CD4-positive, alpha-beta T cell treated with Interleukin-10 for 1 hour (primary cell): ENCODE measurements around the gene RHO.
"Not testable (repeated sequence)": the region's sequence is repeated elsewhere in the genome, so short reads cannot be mapped to it uniquely, and the experiment has no call there.

Source experiments
- DNase-seq: peaks from one replicate; pipeline ENCODE4 v3.0.0-alpha.2; 2020

RHO gene

GRCh38 chr3:129528589-129529100, at the start of gene RHO:
Gene RHO (plus strand): TSS chr3:129528639. CDS start chr3:129528734, 95 bp downstream.
- no peak for DNase-seq

GRCh38 chr3:129481225-129481765, 47.1 kb upstream of the RHO start:
- not testable (repeated sequence) for DNase-seq

GRCh38 chr3:129481766-129482332, 46.6 kb upstream of the RHO start:
- DNase-seq, result peak; percentile 65

- DNase-seq, result no peak
These were observed 45.7 kb upstream of the RHO start for GRCh38 chr3:129482721-129483120.

DNA sequence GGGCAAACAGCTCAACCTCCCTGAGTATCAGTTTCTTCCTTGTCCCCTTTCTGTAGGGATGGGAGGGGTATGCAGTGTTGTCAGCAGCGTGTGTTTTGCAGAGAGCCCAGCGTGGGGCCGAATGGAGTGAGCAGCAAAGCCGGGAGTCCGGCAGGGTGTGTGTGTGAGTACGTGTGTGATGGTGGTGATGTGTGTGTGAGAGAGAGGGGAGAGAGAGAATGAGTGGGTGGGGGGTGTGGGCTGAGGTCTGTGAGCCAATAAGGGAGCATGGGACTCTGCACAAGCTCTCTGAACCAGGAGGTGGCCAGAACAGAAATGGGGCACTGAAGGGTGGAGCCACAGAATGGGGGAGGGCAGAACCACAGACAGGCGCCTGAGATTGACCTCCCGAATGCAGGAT, 44.6 kb upstream of the RHO start:
- no peak for DNase-seq

DNA sequence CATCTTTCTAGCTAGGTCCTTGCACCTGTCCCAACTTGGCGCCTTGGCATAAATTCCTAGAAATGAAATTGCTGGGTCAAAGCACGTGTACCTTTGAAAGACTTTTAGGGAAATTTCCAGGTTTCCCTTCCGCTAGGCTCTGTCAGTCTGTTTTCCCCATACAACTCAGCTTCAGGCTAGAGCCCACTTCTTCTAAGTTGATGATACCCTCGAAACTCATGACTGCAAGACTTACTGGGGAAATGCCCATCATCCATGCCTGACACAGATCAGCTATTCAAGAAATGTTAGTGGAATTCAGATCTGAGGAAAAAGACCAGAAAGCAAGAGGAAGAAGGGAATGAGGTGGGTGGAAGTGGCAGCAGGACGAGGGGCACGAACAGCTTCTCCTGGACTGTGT, 43.3 kb upstream of the RHO start:
- not testable (repeated sequence) for DNase-seq

GRCh38 chr3:129485721-129486663, 42.4 kb upstream of the RHO start:
- no peak for DNase-seq

- DNase-seq, result no peak
These were observed 41.8 kb upstream of the RHO start for GRCh38 chr3:129486664-129487035.

- DNase-seq, result no peak
These were observed 41.1 kb upstream of the RHO start for GRCh38 chr3:129487183-129487867.

GRCh38 chr3:129487868-129488335, 40.5 kb upstream of the RHO start:
- DNase-seq, result not testable (repeated sequence)

DNA sequence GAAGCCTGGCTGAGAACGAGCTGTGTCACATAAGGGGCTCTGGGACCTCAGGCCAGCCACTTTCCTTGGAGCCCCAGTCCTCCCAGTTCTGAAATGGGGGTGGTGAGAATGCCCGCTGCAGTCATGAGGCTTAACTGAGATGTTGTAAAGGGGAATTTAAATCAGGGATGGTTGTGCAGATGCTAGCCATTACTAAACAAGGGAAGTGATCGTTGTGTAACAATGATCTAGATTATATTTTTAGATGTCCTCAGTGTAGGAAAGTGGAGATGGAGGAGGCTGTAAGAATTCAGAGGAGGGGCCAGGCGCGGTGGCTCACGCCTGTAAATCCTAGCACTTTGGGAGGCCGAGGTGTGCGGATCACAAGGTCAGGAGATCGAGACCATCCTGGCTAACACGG, 39.2 kb upstream of the RHO start:
- not testable (repeated sequence) for DNase-seq

DNA sequence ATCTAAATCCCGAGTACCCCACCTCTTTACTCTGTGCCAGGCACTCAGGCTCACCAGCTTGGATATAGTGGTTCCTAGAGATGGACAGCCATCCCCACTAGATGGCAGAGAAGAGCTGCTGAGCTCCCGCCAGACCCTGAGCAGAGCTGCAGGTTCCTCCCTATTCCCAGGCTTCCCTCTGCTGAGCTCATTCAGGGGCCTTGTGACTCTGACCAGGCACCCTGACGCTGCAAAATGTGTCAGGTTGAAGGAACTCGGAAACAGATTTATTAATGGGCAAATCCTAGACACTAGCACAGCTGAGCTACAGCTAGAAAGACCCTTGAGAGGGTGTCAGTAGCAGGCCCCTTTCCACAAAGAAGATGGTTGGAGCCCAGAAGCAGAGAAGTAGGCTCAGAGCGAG, 38.2 kb upstream of the RHO start:
- peak; percentile 67 for DNase-seq

DNA sequence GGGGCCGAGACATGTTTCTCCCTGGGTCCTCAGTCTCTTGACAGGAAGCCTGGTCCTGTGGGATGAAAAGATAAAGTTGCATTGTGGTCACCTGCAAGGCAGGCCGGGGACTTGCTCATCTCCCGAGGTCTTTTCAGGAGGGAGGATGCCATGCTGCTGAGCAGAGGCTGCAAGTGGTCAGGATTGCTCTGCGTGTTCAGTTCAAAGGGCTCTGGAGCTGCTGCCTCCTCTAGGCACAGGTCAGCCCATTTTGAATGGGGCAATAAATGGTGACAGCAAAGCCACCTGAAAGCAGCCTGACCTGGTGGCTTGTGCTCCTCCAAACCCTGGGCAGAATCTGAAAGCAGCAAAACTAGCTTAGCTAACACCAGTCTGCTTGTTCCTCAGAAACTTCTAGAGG, 37.4 kb upstream of the RHO start:
- DNase-seq, result not testable (repeated sequence)

DNA sequence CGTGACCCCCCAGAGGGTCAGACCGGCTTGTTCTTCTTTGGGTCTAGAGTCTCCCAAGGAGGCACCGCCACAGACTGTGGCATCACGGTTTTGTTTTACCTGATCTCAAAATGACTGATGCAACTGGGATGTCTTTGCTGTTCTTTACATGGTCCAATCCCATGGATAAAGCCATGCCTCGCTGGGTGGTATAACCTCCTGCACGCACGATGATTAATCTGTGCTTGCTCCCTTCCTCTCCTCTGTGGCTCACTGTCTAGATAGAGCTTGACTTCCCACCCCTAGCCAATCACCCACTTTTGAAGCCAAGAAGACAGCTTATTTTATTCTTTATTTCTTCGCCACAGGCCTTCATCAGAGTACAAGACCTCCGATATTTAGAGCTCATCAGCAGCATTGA, 36.6 kb upstream of the RHO start:
- no peak for DNase-seq

DNA sequence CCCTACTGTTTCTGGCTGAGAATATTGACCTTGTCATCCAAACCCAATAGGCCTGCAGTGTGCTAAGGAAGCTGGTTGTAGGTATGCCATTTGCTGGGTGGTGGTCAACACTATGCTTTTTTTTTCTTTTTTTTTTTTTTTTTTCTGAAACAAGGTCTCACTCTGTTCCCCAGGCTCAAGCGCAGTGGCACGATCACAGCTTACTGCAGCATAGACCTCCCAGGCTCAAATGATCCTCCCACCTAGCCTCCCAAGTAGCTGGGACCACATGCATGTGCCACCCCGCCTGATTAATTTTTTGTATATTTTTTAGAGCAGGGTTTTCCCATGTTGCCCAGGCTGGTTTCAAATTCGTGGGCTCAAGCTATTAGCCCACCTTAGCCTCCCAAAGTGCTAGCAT, 35.7 kb upstream of the RHO start:
- no peak for DNase-seq

GRCh38 chr3:129493206-129493605, 35.2 kb upstream of the RHO start:
- no peak for DNase-seq

DNA sequence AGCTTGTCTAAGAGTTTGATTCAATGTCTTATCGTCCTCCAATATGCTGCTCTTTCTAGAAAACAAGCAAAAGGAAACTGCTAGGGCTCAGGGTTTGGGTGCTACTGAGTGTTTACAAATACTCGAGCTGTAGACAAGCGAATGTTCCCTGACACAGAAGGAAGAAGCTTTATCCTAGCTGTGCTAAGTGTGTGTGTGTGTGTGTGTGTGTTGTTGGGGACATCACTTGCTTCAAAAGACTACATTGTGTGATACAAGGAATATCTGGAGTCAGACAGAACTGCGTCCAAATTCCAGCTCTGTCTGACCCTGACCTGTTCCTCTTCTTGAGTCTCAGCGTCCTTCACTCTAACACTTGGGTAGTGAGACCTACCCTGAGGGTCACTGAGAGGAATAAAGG, 33.9 kb upstream of the RHO start:
- DNase-seq, result not testable (repeated sequence)

- not testable (repeated sequence) for DNase-seq
These were observed 33.3 kb upstream of the RHO start for GRCh38 chr3:129495006-129495639.

- DNase-seq, result not testable (repeated sequence)
These were observed 30.6 kb upstream of the RHO start for GRCh38 chr3:129497876-129498275.

DNA sequence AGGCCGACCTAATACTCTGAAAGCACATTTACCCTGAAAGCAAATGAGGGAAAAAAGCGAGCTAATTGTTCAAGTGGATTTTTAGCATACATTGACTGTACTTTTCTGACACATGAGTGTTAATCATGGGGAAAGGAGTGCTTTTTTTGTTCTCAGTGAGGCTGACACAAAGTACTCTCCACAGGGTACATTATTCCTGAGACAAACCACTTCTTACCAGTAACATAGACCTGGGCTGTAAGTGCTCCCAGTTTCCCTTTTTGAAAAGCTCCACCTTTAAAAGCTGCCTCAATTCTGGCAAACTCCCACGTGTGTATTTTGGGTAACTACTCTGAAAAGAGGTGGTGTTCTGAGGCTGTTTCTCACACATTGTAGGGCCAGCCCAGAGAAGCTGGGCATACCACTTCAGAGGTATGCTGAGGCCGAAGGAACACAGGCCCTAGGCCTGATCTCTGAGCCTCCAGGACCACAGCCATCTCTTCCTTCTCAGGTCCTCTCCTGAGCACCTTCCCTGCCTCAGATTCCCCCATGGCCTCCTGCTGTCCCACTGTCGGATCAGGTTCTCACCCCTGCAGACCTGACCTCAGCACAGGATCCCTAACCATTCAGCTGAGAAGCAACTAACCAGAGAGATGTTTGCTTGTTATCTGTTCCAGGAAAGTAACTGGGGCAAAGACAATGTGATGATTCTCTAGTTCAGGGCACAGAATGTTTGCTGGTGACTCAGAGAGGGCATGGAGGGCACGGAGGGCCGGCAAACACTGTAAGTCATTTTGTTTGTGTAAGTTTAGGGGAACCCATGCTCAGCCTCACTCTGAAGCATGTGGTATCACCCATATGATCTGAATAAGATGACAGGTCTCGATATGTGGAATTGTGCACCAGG, 29.6 kb upstream of the RHO start:
- not testable (repeated sequence) for DNase-seq

- not testable (repeated sequence) for DNase-seq
These were observed 28.7 kb upstream of the RHO start for GRCh38 chr3:129499604-129500333.
